GM18867 (cell line): Measurements from ENCODE around the gene CYTH3.
"Not testable (repeated sequence)": the region's sequence is repeated elsewhere in the genome, so short reads cannot be mapped to it uniquely, and the experiment has no call there.

ENCODE experiments used
- ATAC-seq: cut with Tn5 transposase; IDR thresholded peaks from one replicate; pipeline ENCODE4 v1.9.1; 2021; ENCODE audit warnings: mild to moderate bottlenecking, moderate library complexity; ENCODE audit not compliant: unreplicated experiment

The CYTH3 gene

GRCh38 chr7:6283391-6284054 lies 11.1 kb upstream of the CYTH3 start:
- not testable (repeated sequence) for ATAC-seq

DNA sequence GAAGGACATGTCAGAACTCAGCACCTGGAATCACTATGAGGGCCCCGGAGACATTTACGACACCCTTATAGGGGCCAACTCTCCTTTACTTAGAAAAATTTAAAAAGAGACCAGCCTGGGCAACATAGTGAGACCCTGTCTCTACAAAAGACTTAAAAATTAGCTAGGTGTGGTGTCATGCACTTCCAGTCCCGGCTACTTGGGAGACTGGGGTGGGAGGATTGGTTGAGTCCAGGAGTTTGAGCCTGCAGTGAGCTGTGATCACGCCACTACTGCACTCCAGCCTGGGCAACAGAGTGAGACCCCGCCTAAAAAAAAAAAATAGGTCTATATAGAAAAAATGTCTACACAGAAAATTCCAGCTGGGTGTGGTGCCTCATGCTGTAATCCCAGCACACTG lies 7.5 kb upstream of the CYTH3 start:
- no peak for ATAC-seq

DNA sequence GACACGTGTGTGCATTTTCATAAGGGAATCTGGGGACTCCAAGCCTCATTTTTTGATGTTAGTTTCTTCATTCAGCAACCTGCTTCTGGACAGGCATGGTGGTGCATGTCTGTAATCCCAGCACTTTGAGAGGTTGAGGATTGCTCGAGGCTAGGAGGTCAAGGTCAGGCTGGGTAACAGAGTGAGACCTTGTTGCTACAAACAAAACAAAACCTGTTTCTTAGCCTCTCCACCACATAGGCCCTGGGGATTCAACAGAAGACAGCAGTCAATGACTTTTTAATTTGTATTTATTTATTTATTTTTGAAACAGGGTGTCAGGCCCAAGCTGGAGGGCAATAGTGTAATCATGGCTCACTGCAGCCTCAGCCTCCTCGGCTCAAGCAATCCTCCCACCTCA lies 6.9 kb upstream of the CYTH3 start:
- no peak for ATAC-seq

DNA sequence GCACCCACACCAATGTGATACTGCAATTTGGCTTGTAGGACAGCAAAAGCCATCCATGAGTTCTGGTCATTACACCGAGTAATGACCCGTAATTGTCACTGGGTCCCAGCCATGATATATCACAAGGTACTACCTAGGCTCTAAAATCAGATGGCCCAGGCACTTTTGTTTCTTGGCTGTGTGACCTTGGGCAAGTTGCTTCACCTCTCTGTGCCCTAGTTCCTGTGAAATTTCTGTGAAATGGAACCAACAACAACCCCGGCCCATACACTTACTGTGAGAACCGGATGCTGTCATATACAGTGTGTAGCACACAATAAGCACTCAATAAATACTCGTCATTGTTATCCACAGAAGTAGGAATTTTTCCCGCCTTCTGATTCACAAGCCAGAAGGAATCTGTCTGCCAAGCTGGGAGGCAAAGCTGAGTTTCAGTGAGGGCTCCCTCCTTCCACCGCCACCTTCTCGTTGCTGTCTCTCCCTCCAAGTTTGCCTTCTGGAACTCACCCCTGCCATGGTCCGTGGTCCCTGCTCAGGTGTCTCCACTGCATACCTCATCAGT lies 6.4 kb upstream of the CYTH3 start:
- ATAC-seq, result no peak

GRCh38 chr7:6277476-6277875 lies 5.1 kb upstream of the CYTH3 start:
- no peak for ATAC-seq

DNA sequence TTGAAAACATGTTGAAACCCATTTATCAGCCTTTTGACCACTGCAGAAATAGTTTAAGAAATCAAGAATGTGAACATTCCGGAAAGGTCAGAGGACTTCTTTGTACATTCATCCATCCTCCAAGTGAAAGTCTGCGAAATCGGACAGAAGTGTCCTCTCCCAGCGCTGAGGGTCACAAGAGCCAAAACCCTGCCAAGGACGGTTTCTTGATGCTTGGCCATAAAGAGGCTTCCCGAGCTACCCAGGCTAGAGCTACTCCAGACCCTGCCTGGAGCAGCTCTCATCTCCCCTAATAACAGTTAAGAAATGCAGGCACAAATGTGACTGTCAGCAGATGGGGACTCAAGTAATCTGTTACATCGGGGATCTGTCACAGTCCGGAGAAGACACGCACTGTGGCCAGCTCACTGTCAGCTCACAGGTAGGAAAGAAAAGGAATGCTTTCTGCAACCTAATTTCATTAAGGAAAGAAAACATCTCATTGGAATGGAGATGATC lies 4.5 kb upstream of the CYTH3 start:
- ATAC-seq, result no peak

- ATAC-seq, result no peak
These were observed 2.3 kb upstream of the CYTH3 start for GRCh38 chr7:6274743-6275142.

DNA sequence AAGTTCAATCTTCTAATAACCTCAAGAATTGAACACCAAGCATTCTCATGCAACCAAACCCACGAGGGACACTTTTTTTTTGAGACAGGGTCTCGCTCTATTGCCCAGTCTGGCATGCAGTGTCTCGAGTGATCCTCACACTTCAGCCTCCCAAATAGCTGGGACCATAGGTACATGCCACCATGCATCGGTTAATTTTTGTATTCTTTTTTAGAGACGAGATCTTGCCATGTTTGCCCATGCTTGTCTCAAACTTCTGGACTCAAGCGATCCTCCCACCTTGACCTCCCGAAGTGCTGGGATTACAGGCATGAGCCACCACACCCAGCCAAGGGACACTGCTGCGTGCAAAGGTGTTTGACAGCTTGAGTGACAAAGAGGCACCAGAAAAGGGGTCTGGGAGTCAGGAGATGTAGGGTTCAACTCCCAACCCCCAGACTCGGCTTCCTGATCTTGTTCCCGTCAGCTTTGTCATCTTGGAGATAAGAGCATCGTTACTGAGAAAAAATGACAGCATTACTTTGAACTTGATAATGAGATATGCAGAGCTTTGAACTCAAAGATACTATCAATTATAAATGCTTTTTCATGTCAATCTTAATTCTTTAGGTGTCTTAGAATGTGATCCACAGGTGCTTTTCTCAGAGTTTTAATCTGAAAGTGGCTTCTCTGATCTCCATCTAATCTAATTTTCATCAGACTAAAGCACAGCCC lies 1.6 kb upstream of the CYTH3 start:
- no peak for ATAC-seq

- no peak for ATAC-seq
These were observed 985 bp upstream of the CYTH3 start for GRCh38 chr7:6273380-6273837.

- ATAC-seq, result no peak
These were observed 557 bp downstream of the CYTH3 start for GRCh38 chr7:6271694-6272440.

GRCh38 chr7:6271060-6271658 lies 1.3 kb downstream of the CYTH3 start:
- ATAC-seq, result no peak

- ATAC-seq, result no peak
These were observed 2.9 kb downstream of the CYTH3 start for GRCh38 chr7:6269527-6269926.

GRCh38 chr7:6268907-6269306 lies 3.5 kb downstream of the CYTH3 start:
- no peak for ATAC-seq

DNA sequence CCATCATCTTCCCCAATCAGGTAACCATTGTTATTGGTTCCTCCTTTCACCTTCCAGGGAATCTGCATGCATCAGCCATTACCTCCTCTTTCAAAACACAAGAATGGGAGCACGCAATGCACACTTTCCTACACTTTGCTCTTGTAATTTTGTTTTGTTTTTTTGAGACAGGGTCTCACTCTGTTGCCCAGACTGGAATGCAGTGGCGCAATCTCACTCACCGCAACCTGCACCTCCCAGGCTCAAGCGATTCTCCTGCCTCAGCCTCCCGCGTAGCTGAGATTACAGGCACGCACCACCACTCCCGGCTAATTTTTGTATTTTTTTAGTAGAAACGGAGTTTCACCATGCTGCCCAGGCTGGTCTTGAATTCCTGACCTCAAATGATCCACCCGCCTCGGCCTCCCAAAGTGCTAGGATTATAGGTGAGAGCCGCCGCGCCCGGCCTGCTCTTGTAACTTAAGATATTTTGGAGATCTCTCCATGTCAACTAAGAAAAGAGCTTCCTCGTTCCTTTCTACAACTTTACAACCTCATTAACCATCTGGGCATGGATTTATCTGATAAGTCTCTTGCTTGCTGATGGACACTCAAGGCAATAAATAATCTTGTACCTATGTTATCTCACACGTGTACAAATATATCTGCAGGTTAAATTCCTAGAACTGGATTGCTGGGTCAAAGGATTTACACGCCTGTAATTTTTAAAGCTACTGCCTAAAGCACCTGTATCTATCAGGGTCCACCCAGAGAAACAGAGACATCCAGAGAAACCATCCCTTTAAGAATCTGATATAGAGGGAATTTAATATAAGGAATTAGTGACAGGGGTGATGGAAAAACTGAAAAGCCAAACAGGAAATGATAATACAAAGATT lies 4.2 kb downstream of the CYTH3 start:
- no peak for ATAC-seq

DNA sequence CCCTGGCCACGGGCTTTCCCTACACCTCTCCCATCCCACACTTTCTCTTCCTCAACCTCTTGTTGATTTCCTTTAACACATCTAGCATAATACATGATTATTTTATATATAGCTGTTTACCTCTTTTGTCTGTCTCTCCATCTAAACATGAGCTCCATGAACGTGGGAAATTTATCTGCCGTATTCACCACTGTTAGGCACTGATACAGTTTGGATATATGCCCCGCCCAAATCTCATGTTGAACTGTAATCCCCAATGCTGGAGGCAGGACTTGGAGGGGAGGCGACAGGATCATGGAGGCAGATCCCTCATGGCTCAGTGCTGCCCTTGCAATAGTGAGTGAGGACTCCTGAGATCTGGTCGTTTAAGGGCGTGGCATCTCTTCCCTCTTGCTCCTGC lies 5.7 kb downstream of the CYTH3 start:
- ATAC-seq, result no peak

- ATAC-seq, result no peak
These were observed 10.2 kb downstream of the CYTH3 start for GRCh38 chr7:6262221-6262620.

DNA sequence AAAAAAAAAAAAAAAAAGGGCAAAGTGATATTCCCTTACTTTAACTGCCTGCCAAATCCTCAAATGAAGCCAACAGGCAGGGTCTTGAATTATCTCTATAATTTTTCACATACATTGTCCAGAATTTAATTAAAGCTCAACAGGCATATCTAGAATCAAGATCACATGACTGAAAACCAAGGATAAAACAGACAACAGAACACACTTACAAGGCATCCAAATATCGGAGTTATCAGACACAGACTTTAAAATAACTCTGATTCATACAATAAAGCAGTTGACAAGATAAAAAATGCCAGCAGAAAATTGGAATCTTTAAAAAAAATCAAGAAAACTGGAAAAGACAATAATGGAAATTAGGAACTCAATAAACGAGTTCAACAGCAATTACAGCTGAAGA lies 10.7 kb downstream of the CYTH3 start:
- ATAC-seq, result no peak

DNA sequence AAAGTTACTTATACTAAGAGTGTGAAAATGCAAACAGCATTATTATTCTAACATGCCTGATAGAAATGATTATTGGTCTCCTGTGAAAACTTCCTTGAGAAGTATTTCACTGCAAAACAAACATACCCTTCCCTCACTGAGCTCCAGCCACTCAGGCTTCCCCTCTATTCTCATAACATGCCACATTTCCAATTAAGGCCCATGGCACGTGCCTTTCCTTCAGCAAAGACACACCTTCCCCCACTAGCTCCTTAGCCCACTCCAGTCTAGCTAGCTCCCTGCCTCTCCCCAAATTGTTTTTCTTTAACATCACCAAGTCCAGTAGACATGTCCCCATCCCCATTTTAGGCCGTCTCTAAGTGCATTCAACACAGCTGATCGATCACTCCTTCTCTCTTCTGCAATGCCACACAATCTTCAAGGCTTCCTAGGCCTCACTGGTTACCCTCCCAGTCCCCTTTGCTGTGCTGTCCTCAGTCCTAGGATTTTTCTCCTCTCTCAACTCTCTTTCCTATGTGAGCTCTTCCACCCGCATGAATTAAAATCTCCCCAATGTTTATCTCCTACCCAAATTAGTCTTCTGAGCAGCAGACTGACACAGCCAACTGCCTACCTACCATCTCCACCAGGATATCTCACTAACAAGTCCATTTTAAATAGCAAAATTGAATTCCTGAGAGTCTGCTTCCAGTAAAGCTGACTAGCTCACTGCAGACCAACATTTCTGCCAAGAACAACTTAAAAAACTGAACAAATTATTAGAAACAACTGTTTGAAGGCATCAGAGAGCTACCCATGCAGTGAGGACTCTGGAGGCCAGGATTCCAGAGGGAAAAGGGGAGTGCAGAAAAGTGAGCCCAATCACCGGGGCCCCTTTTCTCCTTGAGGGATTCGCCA lies 11.9 kb downstream of the CYTH3 start:
- ATAC-seq, result no peak

GRCh38 chr7:6259257-6259656 lies 13.2 kb downstream of the CYTH3 start:
- no peak for ATAC-seq
